Stimulated activated CD4-positive, alpha-beta T cell treated with anti-CD3 and anti-CD28 coated beads, Interleukin-1b, Interleukin-23, amount 100 ng/mL, for 4 hours (primary cell): ENCODE measurements around the gene ZNF581.

Experiments
- DNase-seq, 2 donors: peaks; one replicate each; pipeline ENCODE4 v3.0.0-alpha.2; 2020; ENCODE audit warnings: low read depth in 2 of 2

The ZNF581 gene

GRCh38 chr19:55679343-55680257, 36.2 kb downstream of the ZNF581 start:
- DNase-seq: no peak

GRCh38 chr19:55680339-55681130, 37.1 kb downstream of the ZNF581 start:
- DNase-seq: no peak

GRCh38 chr19:55681131-55682092, 38.0 kb downstream of the ZNF581 start:
- DNase-seq: no peak

- no peak for DNase-seq
Measured at GRCh38 chr19:55683449-55684261, 40.2 kb downstream of the ZNF581 start.

- no peak for DNase-seq
Measured at GRCh38 chr19:55684946-55685681, 41.7 kb downstream of the ZNF581 start.

GRCh38 chr19:55685776-55686175, 42.3 kb downstream of the ZNF581 start:
- DNase-seq: no peak

GRCh38 chr19:55686311-55687050, 43.0 kb downstream of the ZNF581 start:
- no peak for DNase-seq

GRCh38 chr19:55687281-55688201, 44.1 kb downstream of the ZNF581 start:
- no peak for DNase-seq

GRCh38 chr19:55688422-55689218, 45.2 kb downstream of the ZNF581 start:
- no peak for DNase-seq

GRCh38 chr19:55689411-55690108, 46.1 kb downstream of the ZNF581 start:
- DNase-seq: no peak

- DNase-seq: no peak
Measured at GRCh38 chr19:55690109-55690768, 46.8 kb downstream of the ZNF581 start.

GRCh38 chr19:55690769-55691545, 47.5 kb downstream of the ZNF581 start:
- no peak for DNase-seq

GRCh38 chr19:55691561-55692481, 48.4 kb downstream of the ZNF581 start:
- DNase-seq: no peak

- no peak for DNase-seq
Measured at GRCh38 chr19:55692681-55693081, 49.2 kb downstream of the ZNF581 start.
